HG03108 (cell line): ENCODE measurements around the gene DISC1.
"Not testable (repeated sequence)": the region's sequence is repeated elsewhere in the genome, so short reads cannot be mapped to it uniquely, and the experiment has no call there.

Experiments used
- ATAC-seq: cut with Tn5 transposase; IDR thresholded peaks from one replicate; pipeline ENCODE4 v1.9.1; 2021; ENCODE audit warnings: moderate library complexity; ENCODE audit not compliant: unreplicated experiment

DISC1 gene

GRCh38 chr1:231763456-231763855 lies 136.9 kb downstream of the DISC1 start:
- no peak for ATAC-seq

GRCh38 chr1:231765825-231766224 lies 139.2 kb downstream of the DISC1 start:
- not testable (repeated sequence) for ATAC-seq

GRCh38 chr1:231767471-231767870 lies 140.9 kb downstream of the DISC1 start:
- no peak for ATAC-seq

GRCh38 chr1:231768416-231768815 lies 141.8 kb downstream of the DISC1 start:
- no peak for ATAC-seq

- ATAC-seq = no peak
These were observed 144.1 kb downstream of the DISC1 start for GRCh38 chr1:231770506-231771175.

GRCh38 chr1:231774719-231775335 lies 148.2 kb downstream of the DISC1 start:
- ATAC-seq = no peak

- no peak for ATAC-seq
These were observed 149.6 kb downstream of the DISC1 start for GRCh38 chr1:231776010-231776756.

GRCh38 chr1:231776757-231777062 lies 150.1 kb downstream of the DISC1 start:
- no peak for ATAC-seq

GRCh38 chr1:231778009-231778719 lies 151.6 kb downstream of the DISC1 start:
- ATAC-seq = no peak

GRCh38 chr1:231779081-231779480 lies 152.5 kb downstream of the DISC1 start:
- ATAC-seq = no peak

GRCh38 chr1:231781892-231782291 lies 155.3 kb downstream of the DISC1 start:
- ATAC-seq = no peak

GRCh38 chr1:231785073-231785472 lies 158.5 kb downstream of the DISC1 start:
- ATAC-seq = not testable (repeated sequence)

GRCh38 chr1:231786126-231786525 lies 159.5 kb downstream of the DISC1 start:
- no peak for ATAC-seq

GRCh38 chr1:231792634-231793033 lies 166.0 kb downstream of the DISC1 start:
- ATAC-seq = no peak

- ATAC-seq = no peak
These were observed 167.3 kb downstream of the DISC1 start for GRCh38 chr1:231793893-231794292.

GRCh38 chr1:231796141-231796540 lies 169.6 kb downstream of the DISC1 start:
- ATAC-seq = no peak

- ATAC-seq = no peak
These were observed 172.9 kb downstream of the DISC1 start for GRCh38 chr1:231799363-231799986.

- no peak for ATAC-seq
These were observed 173.5 kb downstream of the DISC1 start for GRCh38 chr1:231800108-231800507.

- no peak for ATAC-seq
These were observed 174.5 kb downstream of the DISC1 start for GRCh38 chr1:231801042-231801585.

GRCh38 chr1:231803353-231803752 lies 176.8 kb downstream of the DISC1 start:
- no peak for ATAC-seq
